Left lung (tissue), 10 donors: ENCODE results near the gene HPDL. TPM values are rescaled to one million over a fixed set of nuclear protein-coding genes. Genes with fewer than 3 reads are reported as not detected.

Experiments used
- ATAC-seq: fragments of 200-7000 bp; cut with Tn5 transposase; one replicate; pipeline ENCODE4 v1.9.1; 2020; ENCODE audit warnings: moderate library complexity
- DNase-seq, 4 donors: peaks; one replicate each; pipeline ENCODE4 v3.0.0-alpha.2; 2013 to 2020
- H3K27ac ChIP-seq, 2 donors: fragments of 200-600 bp; sonication (generic) in 1 of 2; one replicate each; pipeline versions ENCODE4 v1.5.0 to v1.8.0; 2020 to 2021
- H3K27me3 ChIP-seq, 2 donors: fragments of 200-600 bp; sonication (generic) in 1 of 2; one replicate each; pipeline versions ENCODE4 v1.5.0 to v1.8.0; 2020 to 2021
- H3K36me3 ChIP-seq, 2 donors: fragments of 200-600 bp; sonication (generic) in 1 of 2; one replicate each; pipeline versions ENCODE4 v1.5.0 to v1.8.0; 2020 to 2021
- H3K4me1 ChIP-seq, 2 donors: fragments of 200-600 bp; one replicate each; pipeline ENCODE4 v1.8.0; 2021
- H3K4me3 ChIP-seq, 2 donors: fragments of 200-600 bp; sonication (generic) in 1 of 2; one replicate each; pipeline versions ENCODE4 v1.5.0 to v1.8.0; 2020 to 2021; ENCODE audit warnings: mild to moderate bottlenecking in 1 of 2
- H3K9me3 ChIP-seq, 2 donors: fragments of 200-600 bp; sonication (generic) in 1 of 2; one replicate each; pipeline versions ENCODE4 v1.5.0 to v1.8.0; 2020 to 2021
- intact Hi-C, 2 donors: fragments of 100-400 bp; cut with DNase I; formaldehyde crosslinking; loops; one replicate each; pipeline versions ENCODE4 v1.11.2 to v1.14.2; 2022
- polyA plus RNA-seq, 6 donors: library from polyadenylated mRNA; unstranded; fragments of 120-200 nt; gene quantifications; one replicate each; pipeline ENCODE4 v1.2.1, GENCODE V29; 2013; ENCODE audit not compliant: insufficient read length in 6 of 6
- total RNA-seq, 2 donors: library from RNA; stranded (reverse); fragmentation: NEBNext Ultra II Directional; extraction: Animal tissue kit (Norgen Biotek cat#: 25700); gene quantifications; one replicate each; pipeline ENCODE4 v1.2.1, GENCODE V29; 2021
- TF ChIP-seq, protein P1 (sequence below), 2 donors: fragments of 200-600 bp; sonication (generic) in 1 of 2; IDR thresholded peaks; one replicate each; pipeline versions ENCODE4 v1.5.0 to v1.8.0; 2021; ENCODE audit warnings: antibody characterized with exemption in 2 of 2
- donor health status: DM: no; HTN: yes; CAD: no.
- donor health status: DM: no; HTN: no; CAD: no.

The HPDL gene
- total and polyA plus RNA-seq, 8 donors, result 0.20 to 2.3 (median 1.6) TPM

DNA sequence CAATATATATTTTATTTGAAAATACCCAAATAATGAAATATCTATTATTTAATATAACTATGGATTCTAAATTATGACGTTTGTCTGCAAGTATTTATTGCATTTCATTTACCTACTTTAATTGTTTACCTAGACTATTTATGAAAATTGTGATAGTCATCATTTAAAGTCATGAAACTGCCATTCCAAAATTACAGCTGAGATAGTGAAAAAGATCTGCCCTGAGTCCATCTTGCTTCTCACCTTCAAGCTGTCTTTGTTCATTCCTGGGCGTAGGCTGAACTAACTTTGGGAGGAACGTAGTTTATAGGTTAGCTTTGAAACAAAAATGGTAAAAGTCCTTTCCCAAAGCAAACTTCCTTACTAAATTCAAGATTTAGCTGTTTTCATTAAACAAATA lies 12.4 kb upstream of the HPDL start:
- Histone ChIP-seq H3K36me3 (no peaks in the 10 kb centered on the region), H3K9me3 (no peaks in the 10 kb centered on the region), H3K4me3 (no peak overlapping the region), H3K27ac (no peak overlapping the region), H3K27me3 (no peaks in the 10 kb centered on the region), H3K4me1 (no peaks in the 10 kb centered on the region)
- TF ChIP-seq, protein P1, sequence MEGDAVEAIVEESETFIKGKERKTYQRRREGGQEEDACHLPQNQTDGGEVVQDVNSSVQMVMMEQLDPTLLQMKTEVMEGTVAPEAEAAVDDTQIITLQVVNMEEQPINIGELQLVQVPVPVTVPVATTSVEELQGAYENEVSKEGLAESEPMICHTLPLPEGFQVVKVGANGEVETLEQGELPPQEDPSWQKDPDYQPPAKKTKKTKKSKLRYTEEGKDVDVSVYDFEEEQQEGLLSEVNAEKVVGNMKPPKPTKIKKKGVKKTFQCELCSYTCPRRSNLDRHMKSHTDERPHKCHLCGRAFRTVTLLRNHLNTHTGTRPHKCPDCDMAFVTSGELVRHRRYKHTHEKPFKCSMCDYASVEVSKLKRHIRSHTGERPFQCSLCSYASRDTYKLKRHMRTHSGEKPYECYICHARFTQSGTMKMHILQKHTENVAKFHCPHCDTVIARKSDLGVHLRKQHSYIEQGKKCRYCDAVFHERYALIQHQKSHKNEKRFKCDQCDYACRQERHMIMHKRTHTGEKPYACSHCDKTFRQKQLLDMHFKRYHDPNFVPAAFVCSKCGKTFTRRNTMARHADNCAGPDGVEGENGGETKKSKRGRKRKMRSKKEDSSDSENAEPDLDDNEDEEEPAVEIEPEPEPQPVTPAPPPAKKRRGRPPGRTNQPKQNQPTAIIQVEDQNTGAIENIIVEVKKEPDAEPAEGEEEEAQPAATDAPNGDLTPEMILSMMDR (IDR thresholded peaks at IDR 0.05), result no peak
- intact Hi-C loops, result no loop called here
- ATAC-seq, result no peak
- DNase-seq, result no peak

DNA sequence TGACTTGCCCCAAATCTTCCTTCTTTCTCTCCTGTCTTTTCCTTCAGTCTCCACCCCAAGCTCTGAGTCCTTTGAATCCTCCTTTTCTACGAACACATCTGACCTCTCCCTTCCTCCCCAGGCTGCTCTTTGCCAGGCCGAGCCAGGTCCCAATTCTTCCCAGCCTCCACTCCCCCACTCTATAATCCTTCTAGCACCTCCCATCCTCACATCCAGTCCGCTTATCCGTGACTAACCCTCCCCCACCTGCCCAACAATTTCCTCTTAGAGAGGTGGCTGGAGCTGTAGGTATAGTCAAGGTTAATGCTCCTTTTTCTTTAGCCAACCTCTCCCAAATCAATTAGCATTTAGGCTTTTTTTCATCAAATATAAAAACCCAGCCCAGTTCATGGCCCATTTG lies 9.5 kb upstream of the HPDL start:
- H3K27ac ChIP-seq, result no peak overlapping the region
- no peaks in the 10 kb centered on the region for H3K4me1 ChIP-seq
- no peak for ATAC-seq
- no peaks in the 10 kb centered on the region for H3K9me3 ChIP-seq
- TF ChIP-seq, protein P1 (IDR thresholded peaks at IDR 0.05), result no peak
- no peak for DNase-seq
- no peaks in the 10 kb centered on the region for H3K36me3 ChIP-seq
- H3K4me3 ChIP-seq, result no peak overlapping the region
- intact Hi-C loops, result no loop called here
- H3K27me3 ChIP-seq, result no peaks in the 10 kb centered on the region

DNA sequence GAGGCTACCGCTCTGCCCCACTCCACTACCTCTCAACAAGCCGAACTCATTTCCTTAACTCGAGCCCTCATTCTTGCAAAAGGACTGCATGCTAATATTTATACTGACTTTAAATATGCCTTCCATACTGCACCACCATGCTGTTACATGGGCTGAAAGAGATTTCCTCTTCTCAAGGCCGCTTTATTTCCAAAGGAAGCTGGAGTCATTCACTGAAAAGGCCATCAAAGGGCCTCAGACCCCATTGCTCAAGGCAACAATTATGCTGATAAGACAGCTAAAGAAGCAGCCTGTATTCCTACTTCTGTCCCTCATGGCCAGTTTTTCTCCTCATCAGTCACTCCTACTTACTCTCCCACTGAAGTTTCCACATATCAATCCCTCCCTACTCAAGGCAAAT lies 6.9 kb upstream of the HPDL start:
- intact Hi-C loops, result no loop called here

DNA sequence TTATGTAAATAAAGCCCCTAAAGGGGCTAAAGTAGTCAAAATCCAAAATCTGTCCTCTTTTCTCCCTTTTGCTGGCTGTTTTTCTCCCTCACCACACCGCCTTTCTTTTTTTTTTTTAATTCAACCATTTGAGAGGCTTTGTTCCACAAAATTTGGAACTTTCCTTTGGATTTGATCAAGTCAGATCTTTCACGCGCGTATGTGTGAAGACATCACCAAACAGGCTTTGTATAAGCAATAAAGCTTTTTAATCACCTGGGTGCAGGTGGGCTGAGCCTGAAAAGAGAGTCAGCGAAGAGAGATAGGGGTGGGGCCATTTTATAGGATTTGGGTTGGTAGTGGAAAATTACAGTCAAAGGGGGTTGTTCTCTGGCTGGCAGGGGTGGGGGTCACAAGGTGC lies 5.3 kb upstream of the HPDL start:
- intact Hi-C loops, result no loop called here
- Histone ChIP-seq H3K27ac (no peak overlapping the region), H3K27me3 (no peaks in the 10 kb centered on the region), H3K4me1 (no peaks in the 10 kb centered on the region), H3K9me3 (no peaks in the 10 kb centered on the region), H3K4me3 (no peak overlapping the region), H3K36me3 (no peaks in the 10 kb centered on the region)
- TF ChIP-seq, protein P1 (IDR thresholded peaks at IDR 0.05), result no peak
- ATAC-seq (no peak), DNase-seq (no peak)

More for the DNA sequence above, 6.9 kb upstream of the HPDL start:
- Histone ChIP-seq H3K4me1 (no peaks in the 10 kb centered on the region), H3K9me3 (no peaks in the 10 kb centered on the region), H3K27ac (no peak overlapping the region), H3K36me3 (no peaks in the 10 kb centered on the region), H3K27me3 (no peaks in the 10 kb centered on the region), H3K4me3 (no peak overlapping the region)
- ATAC-seq (no peak), DNase-seq (no peak)
- TF ChIP-seq, protein P1 (IDR thresholded peaks at IDR 0.05), result no peak

DNA sequence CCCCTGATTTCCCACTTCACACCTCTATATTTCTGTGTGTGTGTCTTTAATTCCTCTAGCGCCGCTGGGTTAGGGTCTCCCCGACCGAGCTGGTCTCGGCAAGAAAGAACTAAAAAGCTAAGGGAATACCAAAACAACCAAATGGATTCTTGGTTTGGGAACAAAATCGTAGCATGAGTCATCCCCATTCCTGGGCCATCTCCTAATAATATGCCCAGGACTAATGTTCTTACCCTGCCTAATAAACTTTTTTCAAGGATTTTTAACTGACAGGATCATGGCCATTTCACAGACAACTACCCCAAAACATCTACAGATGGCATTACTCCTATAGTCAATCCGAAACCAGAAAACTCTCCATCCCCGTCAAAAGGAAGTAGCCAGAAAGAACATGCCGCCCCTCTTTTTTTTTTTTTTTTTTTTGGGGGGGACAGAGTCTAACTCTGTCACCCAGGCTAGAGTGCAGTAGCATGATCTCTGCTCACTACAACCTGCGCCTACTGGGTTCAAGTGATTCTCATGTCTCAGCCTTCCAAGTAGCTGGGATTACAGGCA lies 4.1 kb upstream of the HPDL start:
- Histone ChIP-seq H3K4me1 (peaks cover 9% of the 10 kb centered on the region in 2 donors), H3K27ac (no peak overlapping the region), H3K36me3 (no peaks in the 10 kb centered on the region), H3K27me3 (peaks cover 0 to 9% of the 10 kb centered on the region in 2 donors), H3K4me3 (no peak overlapping the region), H3K9me3 (no peaks in the 10 kb centered on the region)
- ATAC-seq (no peak), DNase-seq (no peak)
- TF ChIP-seq, protein P1 (IDR thresholded peaks at IDR 0.05), result no peak
- intact Hi-C loops, result no loop called here
